H1 (cell line): ENCODE measurements around the gene LAP3. TPM values are rescaled to one million over a fixed set of nuclear protein-coding genes. Genes with fewer than 3 reads are reported as not detected.

ENCODE experiments used
- CTCF ChIA-PET: fragments of 300-600 bp; sonication (Branson Sonifier 250); formaldehyde crosslinking; loops from one replicate; lab custom pipeline; 2021; ENCODE audit not compliant: partially characterized antibody; lab: Charles Lee
- POLR2A ChIA-PET: fragments of 300-600 bp; sonication (Branson Sonifier 250); formaldehyde crosslinking; loops from one replicate; lab custom pipeline; 2021; ENCODE audit warnings: inconsistent platforms; ENCODE audit not compliant: partially characterized antibody; lab: Charles Lee
- DNase-seq, 2 experiments: peaks; one replicate each; pipeline versions ENCODE4 v3.0.0 to v3.0.0-alpha.2; 2010 to 2022; ENCODE audit warnings: low spot score in 2 of 2, low read depth in 1 of 2, mixed read lengths in 1 of 2
- FAIRE-seq: peaks from 2 replicates; lab custom pipeline; 2011; peaks lifted over from hg19 to GRCh38; lab: Jason Lieb, UNC
- H2AFZ ChIP-seq: 2 replicates; pipeline ENCODE4 v1.8.1; 2012; ENCODE audit warnings: low read length, inconsistent platforms
- H2AK5ac ChIP-seq: 2 replicates; pipeline ENCODE4 v1.6.1; 2013; ENCODE audit warnings: low read depth, low read length
- H2BK120ac ChIP-seq: replicated peaks from 2 replicates; pipeline ENCODE3; 2013; ENCODE audit warnings: low read depth, low read length, inconsistent platforms
- H2BK12ac ChIP-seq: 2 replicates; pipeline ENCODE4 v1.6.1; 2013; ENCODE audit warnings: low read depth, low read length
- H2BK15ac ChIP-seq: 2 replicates; pipeline ENCODE4 v1.6.1; 2013; ENCODE audit warnings: low read length
- H2BK20ac ChIP-seq: 2 replicates; pipeline ENCODE4 v1.6.1; 2013; ENCODE audit warnings: low read length
- H2BK5ac ChIP-seq: 2 replicates; pipeline ENCODE4 v1.6.1; 2013; ENCODE audit warnings: low read depth, low read length
- H3K14ac ChIP-seq: 2 replicates; pipeline ENCODE4 v1.6.1; 2013; ENCODE audit warnings: inconsistent platforms; ENCODE audit not compliant: insufficient read length
- H3K18ac ChIP-seq: 2 replicates; pipeline ENCODE4 v1.6.1; 2013; ENCODE audit warnings: low read length; ENCODE audit errors: extremely low read depth
- H3K23ac ChIP-seq: 2 replicates; pipeline ENCODE4 v1.6.1; 2013; ENCODE audit warnings: inconsistent platforms; ENCODE audit not compliant: insufficient read length
- H3K23me2 ChIP-seq: 2 replicates; pipeline ENCODE4 v1.6.1; 2013; ENCODE audit warnings: low read depth, low read length
- H3K27ac ChIP-seq: 2 replicates; pipeline ENCODE4 v1.6.1; 2011; ENCODE audit warnings: low read depth, low read length, inconsistent platforms
- H3K27me3 ChIP-seq, 4 experiments: replicated peaks in 1 of 4; 1 replicate in 1 of 4; 2 replicates in 3 of 4; pipeline versions ENCODE4 v1.6.1 to v1.8.1; 2011 to 2013; ENCODE audit warnings: low read length in 3 of 4, mild to moderate bottlenecking in 3 of 4, inconsistent platforms in 2 of 4, mixed read lengths in 2 of 4, moderate library complexity in 1 of 4; ENCODE audit not compliant: control insufficient read depth in 3 of 4, insufficient read depth in 3 of 4; ENCODE audit errors: extremely low read depth in 1 of 4
- H3K36me3 ChIP-seq, 4 experiments: 2 replicates each; pipeline versions ENCODE4 v1.6.1 to v1.8.1; 2011 to 2013; ENCODE audit warnings: mild to moderate bottlenecking in 4 of 4, low read length in 3 of 4, moderate library complexity in 2 of 4, control low read depth in 1 of 4, inconsistent platforms in 1 of 4; ENCODE audit not compliant: insufficient read depth in 4 of 4, control insufficient read depth in 2 of 4
- H3K4ac ChIP-seq: replicated peaks from 2 replicates; pipeline ENCODE3; 2013; ENCODE audit warnings: low read length, low read depth, mixed read lengths, inconsistent platforms; ENCODE audit not compliant: insufficient read length
- H3K4me1 ChIP-seq, 4 experiments: replicated peaks in 1 of 4; 1 replicate in 1 of 4; 2 replicates in 3 of 4; pipeline versions ENCODE4 v1.6.1 to v1.8.1; 2011 to 2013; ENCODE audit warnings: low read length in 3 of 4, inconsistent platforms in 2 of 4, mixed read lengths in 1 of 4; ENCODE audit not compliant: insufficient read depth in 4 of 4, control insufficient read depth in 3 of 4
- H3K4me2 ChIP-seq, 2 experiments: 2 replicates each; pipeline versions ENCODE4 v1.6.1 to v1.8.1; 2011 to 2013; ENCODE audit warnings: low read depth in 2 of 2, low read length in 2 of 2, control low read depth in 1 of 2, inconsistent platforms in 1 of 2, mild to moderate bottlenecking in 1 of 2; ENCODE audit not compliant: insufficient read depth in 1 of 2
- H3K4me3 ChIP-seq, 4 experiments: fragments of 200-600, 300-600 bp in 1 of 4; sonication (generic), shearing (Covaris generic), sonication (Bioruptor Twin) in 1 of 4; 2 replicates each; pipeline versions ENCODE4 v1.5.1 to v1.8.1; 2011 to 2016; ENCODE audit warnings: low read length in 4 of 4, low read depth in 3 of 4, control low read depth in 2 of 4, inconsistent platforms in 2 of 4, mild to moderate bottlenecking in 2 of 4, mixed read lengths in 1 of 4, moderate library complexity in 1 of 4; ENCODE audit not compliant: insufficient read depth in 2 of 4; ENCODE audit errors: extremely low read depth in 1 of 4
- H3K56ac ChIP-seq: replicated peaks from 2 replicates; pipeline ENCODE3; 2013; ENCODE audit warnings: low read depth, mild to moderate bottlenecking, mixed read lengths, low read length, inconsistent platforms; ENCODE audit not compliant: insufficient read length
- H3K79me1 ChIP-seq: 2 replicates; pipeline ENCODE4 v1.6.1; 2013; ENCODE audit warnings: low read depth, low read length, control low read depth
- H3K79me2 ChIP-seq, 2 experiments: 2 replicates each; pipeline versions ENCODE4 v1.6.1 to v1.8.1; 2012 to 2013; ENCODE audit warnings: low read length in 2 of 2, mild to moderate bottlenecking in 2 of 2, inconsistent platforms in 1 of 2; ENCODE audit not compliant: insufficient read depth in 2 of 2, control insufficient read depth in 1 of 2
- H3K9ac ChIP-seq, 4 experiments: replicated peaks in 1 of 4; 1 replicate in 1 of 4; 2 replicates in 3 of 4; pipeline versions ENCODE4 v1.6.1 to v1.8.1; 2011 to 2013; ENCODE audit warnings: low read depth in 3 of 4, low read length in 3 of 4, control low read depth in 2 of 4, mild to moderate bottlenecking in 2 of 4, moderate library complexity in 2 of 4, inconsistent platforms in 1 of 4; ENCODE audit errors: extremely low read depth in 1 of 4
- H3K9me3 ChIP-seq, 2 experiments: 2 replicates each; pipeline versions ENCODE4 v1.6.1 to v1.8.1; 2012 to 2013; ENCODE audit warnings: mild to moderate bottlenecking in 2 of 2, moderate library complexity in 2 of 2, control low read depth in 1 of 2, inconsistent platforms in 1 of 2, low read depth in 1 of 2, low read length in 1 of 2, mixed read lengths in 1 of 2; ENCODE audit not compliant: insufficient read depth in 2 of 2
- H4K20me1 ChIP-seq, 2 experiments: replicated peaks in 1 of 2; 2 replicates each; pipeline versions ENCODE3 to v1.8.1; 2011 to 2013; ENCODE audit warnings: inconsistent platforms in 2 of 2, low read length in 2 of 2, mild to moderate bottlenecking in 1 of 2; ENCODE audit not compliant: insufficient read depth in 2 of 2, control insufficient read depth in 1 of 2
- H4K5ac ChIP-seq: 2 replicates; pipeline ENCODE4 v1.6.1; 2013; ENCODE audit warnings: low read length, low read depth, mixed read lengths, inconsistent platforms; ENCODE audit not compliant: insufficient read length
- H4K8ac ChIP-seq: 2 replicates; pipeline ENCODE4 v1.8.0; 2013; ENCODE audit warnings: mild to moderate bottlenecking, moderate library complexity, low read length, inconsistent platforms; ENCODE audit not compliant: insufficient read depth; ENCODE audit errors: extremely low read depth
- H4K91ac ChIP-seq: replicated peaks from 2 replicates; pipeline ENCODE3; 2013; ENCODE audit warnings: low read length, mixed read lengths, inconsistent platforms; ENCODE audit not compliant: insufficient read length
- ATF2 ChIP-seq: IDR thresholded peaks from 2 replicates; pipeline ENCODE4 v1.6.1; 2012; ENCODE audit warnings: low read length, inconsistent platforms
- BCL11A ChIP-seq, 2 experiments: IDR thresholded peaks; one replicate each; pipeline ENCODE4 v1.6.1; 2011; ENCODE audit warnings: low read depth in 2 of 2, low read length in 2 of 2, mild to moderate bottlenecking in 2 of 2
- CTBP2 ChIP-seq: IDR thresholded peaks from 2 replicates; pipeline ENCODE4 v1.7.0; 2011; ENCODE audit warnings: borderline replicate concordance, mild to moderate bottlenecking, moderate library complexity, mixed read lengths, low read length; ENCODE audit not compliant: insufficient read depth, insufficient read length
- E2F6 ChIP-seq: IDR thresholded peaks from 2 replicates; pipeline ENCODE4 v1.6.1; 2012; ENCODE audit warnings: inconsistent platforms
- KDM5A ChIP-seq: fragments of 200-600 bp; IDR thresholded peaks from 2 replicates; pipeline ENCODE4 v1.7.1; 2012; ENCODE audit warnings: mild to moderate bottlenecking, low read length, inconsistent platforms, mixed read lengths
- PHF8 ChIP-seq: fragments of 200-600 bp; sonication (generic); conservative IDR thresholded peaks from 2 replicates; pipeline ENCODE4 v1.7.1; 2012; ENCODE audit warnings: low read depth, mild to moderate bottlenecking, inconsistent platforms, low read length, moderate library complexity
- POU5F1 ChIP-seq: IDR thresholded peaks from 2 replicates; pipeline ENCODE4 v1.6.1; 2011; ENCODE audit warnings: low read depth, mild to moderate bottlenecking, low read length, moderate library complexity
- SIX5 ChIP-seq: IDR thresholded peaks from 2 replicates; pipeline ENCODE4 v1.6.1; 2011; ENCODE audit warnings: mild to moderate bottlenecking, low read depth, low read length
- TAF1 ChIP-seq: IDR thresholded peaks from 2 replicates; pipeline ENCODE4 v1.6.1; 2011; ENCODE audit warnings: mild to moderate bottlenecking, low read depth, low read length
- TEAD4 ChIP-seq: IDR thresholded peaks from 2 replicates; pipeline ENCODE4 v1.6.1; 2012; ENCODE audit warnings: low read depth, low read length, inconsistent platforms, mixed read lengths
- WGBS, 2 experiments: shearing (Covaris generic) in 1 of 2; methylation state at CpG; one replicate each; pipeline versions ENCODE4 v1.1.6 to v1.1.7; 2013 to 2015; ENCODE audit warnings: low lambda C conversion rate in 2 of 2, mixed read lengths in 2 of 2, inconsistent platforms in 1 of 2, low coverage in 1 of 2, missing lambda C conversion rate in 1 of 2; ENCODE audit not compliant: insufficient replicate concordance in 2 of 2, insufficient coverage in 1 of 2, insufficient read length in 1 of 2; ENCODE audit errors: extremely low coverage in 1 of 2, missing lambda C conversion rate in 1 of 2; 5-methylcytosine and 5-hydroxymethylcytosine counted together
- polyA plus RNA-seq, 7 experiments: library from polyadenylated mRNA; depleted of rRNA in 3 of 7; stranded (reverse) in 5 of 7; unstranded in 2 of 7; fragments of >200 nt in 5 of 7; fragments of 200-250 nt in 2 of 7; gene quantifications; 1 replicate in 5 of 7; 2 replicates in 1 of 7; 4 replicates in 1 of 7; pipeline versions ENCODE4 v1.2.1 to v1.2.3, GENCODE V29; 2011 to 2013; ENCODE audit warnings: missing spikeins in 2 of 7, mixed read lengths in 2 of 7
- total RNA-seq: library from RNA; stranded (reverse); fragmentation: NEBNext Ultra II Directional; extraction: Animal tissue kit (Norgen Biotek cat#: 25700); gene quantifications from 2 replicates; pipeline ENCODE4 v1.2.1, GENCODE V29; 2021

LAP3 gene
- total and polyA plus RNA-seq, 2 of the 8 experiments (the other 6 are each of a cell fraction or from before 2014, with no cell fraction given) = 28.3 to 50.9 TPM

DNA sequence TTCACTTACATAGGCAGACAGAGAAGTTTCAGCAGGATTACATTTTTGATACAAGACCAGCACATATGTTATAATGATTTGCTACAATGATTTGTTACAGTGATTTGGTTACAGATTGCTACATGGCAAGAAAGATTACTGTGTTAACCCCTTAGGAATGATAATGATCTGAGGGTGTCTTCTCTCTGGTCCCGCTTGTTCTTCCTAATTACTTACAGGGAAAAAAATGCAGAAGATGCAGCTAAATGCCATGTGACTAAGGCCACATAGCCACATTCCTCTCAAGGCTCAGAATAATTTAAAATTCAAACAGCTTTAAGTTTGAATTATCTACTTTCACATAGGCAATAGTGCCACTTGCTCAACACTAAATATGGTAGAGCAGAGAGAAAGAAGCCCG is 9.7 kb upstream of the LAP3 start:
- TF ChIP-seq CTBP2 (no peak), TAF1 (no peak), POU5F1 (no peak), TEAD4 (no peak), KDM5A (no peak), BCL11A (IDR thresholded peaks at IDR 0.05; ENCODE audit: low read depth in 2 of 2, low read length in 2 of 2) (no peak), E2F6 (no peak), SIX5 (no peak), PHF8 (no peak), ATF2 (no peak)
- TF ChIP-seq, all 59 proteins: peak for 0
- H3K4me2 ChIP-seq = no peak overlapping the region
- no peaks in the 10 kb centered on the region; the same call in 1 of the 2 replicates for H3K23me2 ChIP-seq
- H2BK12ac ChIP-seq = no peak overlapping the region
- no peak overlapping the region for H3K4me3 ChIP-seq
- H4K20me1 ChIP-seq = no peaks in the 10 kb centered on the region
- H3K79me2 ChIP-seq = no peaks in the 10 kb centered on the region
- no peak overlapping the region for H4K5ac ChIP-seq
- DNase-seq = no peak
- no peak overlapping the region for H2AK5ac ChIP-seq
- H3K23ac ChIP-seq = no peak overlapping the region
- no peak overlapping the region for H3K18ac ChIP-seq
- H2BK120ac ChIP-seq = no peak overlapping the region
- H3K9ac ChIP-seq = no peak overlapping the region
- no peaks in the 10 kb centered on the region for H3K9me3 ChIP-seq
- no peak overlapping the region for H3K56ac ChIP-seq
- H2AFZ ChIP-seq = no peak overlapping the region
- H2BK15ac ChIP-seq = no peak overlapping the region
- H3K79me1 ChIP-seq = no peaks in the 10 kb centered on the region
- 87% methylated on average over 2 of the region's 2 CpGs; no CpG with 5 or more reads in 1 of the 2 experiments for WGBS, 2 experiments
- ChIA-PET CTCF (interaction anchor here (0.9 to 5.5 kb wide), 4 partner anchors 12 to 37 kb away, joined by 3 to 28 read pairs (median 4); no protein-coding TSS in a partner anchor), POLR2A (interaction anchor here (0.8 to 2.4 kb wide), 4 partner anchors 9 to 48 kb away, joined by 3 to 6 read pairs (median 4); partner anchors contain the start of gene LAP3)
- no peak overlapping the region for H3K4ac ChIP-seq
- H4K8ac ChIP-seq = no peak overlapping the region
- H3K4me1 ChIP-seq = no peaks in the 10 kb centered on the region
- no peak overlapping the region for H3K27ac ChIP-seq
- H3K14ac ChIP-seq = no peak overlapping the region
- H2BK5ac ChIP-seq = no peak overlapping the region
- no peak overlapping the region for H4K91ac ChIP-seq
- H2BK20ac ChIP-seq = no peak overlapping the region
- no peaks in the 10 kb centered on the region for H3K27me3 ChIP-seq
- FAIRE-seq = no peak
- H3K36me3 ChIP-seq = no peaks in the 10 kb centered on the region
